Epithelial cell of proximal tubule (primary cell): ENCODE data around the gene SEZ6. TPM values are rescaled to one million over a fixed set of nuclear protein-coding genes. Genes with fewer than 3 reads are reported as not detected.

Source experiments
- DNase-seq: peaks from one replicate; pipeline ENCODE4 v3.0.0-alpha.2; 2011; ENCODE audit warnings: low read depth
- H3K4me3 ChIP-seq: 2 replicates; pipeline ENCODE4 v1.5.1; 2011; ENCODE audit warnings: low read depth, mild to moderate bottlenecking, low read length
- CTCF ChIP-seq: conservative IDR thresholded peaks from 2 replicates; pipeline ENCODE4 v1.5.1; 2012; ENCODE audit warnings: low read depth, mild to moderate bottlenecking, low read length
- total RNA-seq: library from RNA; depleted of rRNA; stranded (reverse); fragments of >200 nt; gene quantifications from 2 replicates; pipeline ENCODE4 v1.2.3, GENCODE V29; 2015

The SEZ6 gene
- total RNA-seq, 1 donor from 2014 or later, result not detected

GRCh38 chr17:28949185-28950016 lies 56.4 kb downstream of the SEZ6 start:
- DNase-seq, result no peak
- TF ChIP-seq CTCF, result no peak
- peak overlapping the region; percentile 96 for H3K4me3 ChIP-seq

- peak overlapping the region; percentile 96 for H3K4me3 ChIP-seq
- no peak for DNase-seq
- TF ChIP-seq CTCF, result no peak
Measured at GRCh38 chr17:28948873-28949184, 57.0 kb downstream of the SEZ6 start.

GRCh38 chr17:28948342-28948741 lies 57.5 kb downstream of the SEZ6 start:
- no peak for DNase-seq
- peak overlapping the region; percentile 96 for H3K4me3 ChIP-seq

GRCh38 chr17:28947639-28948038 lies 58.2 kb downstream of the SEZ6 start:
- DNase-seq, result no peak
- peak overlapping the region; percentile 96 for H3K4me3 ChIP-seq

More at GRCh38 chr17:28948342-28948741, 57.5 kb downstream of the SEZ6 start:
- no peak for TF ChIP-seq CTCF

GRCh38 chr17:28946239-28946638 lies 59.6 kb downstream of the SEZ6 start:
- peak; percentile 54 for DNase-seq
- TF ChIP-seq CTCF, result no peak
- H3K4me3 ChIP-seq, result no peak overlapping the region

More at GRCh38 chr17:28947639-28948038, 58.2 kb downstream of the SEZ6 start:
- TF ChIP-seq CTCF, result no peak

GRCh38 chr17:28944862-28945741 lies 60.7 kb downstream of the SEZ6 start:
- H3K4me3 ChIP-seq, result no peak overlapping the region
- no peak for DNase-seq
- TF ChIP-seq CTCF, result no peak
